T47D (cell line): ENCODE measurements around the gene AHDC1.
A peak's percentile ranks its signal among the peaks of the same experiment; 100 is the strongest.

Experiments used
- DNase-seq, 2 experiments: peaks; one replicate each; pipeline versions ENCODE4 v3.0.0 to v3.0.0-alpha.2; 2011 to 2012; ENCODE audit warnings: low read depth in 1 of 2, low spot score in 1 of 2
- JUND ChIP-seq: IDR thresholded peaks from 2 replicates; pipeline ENCODE4 v1.6.1; 2012; ENCODE audit warnings: low read depth
- in situ Hi-C: cut with HindIII; loops from 2 replicates; pipeline ENCODE4 v1.10.0; 2016; ENCODE audit warnings: low sequenced_read_pairs, low pct_unique_long_range_greater_than_20kb

AHDC1 gene

DNA sequence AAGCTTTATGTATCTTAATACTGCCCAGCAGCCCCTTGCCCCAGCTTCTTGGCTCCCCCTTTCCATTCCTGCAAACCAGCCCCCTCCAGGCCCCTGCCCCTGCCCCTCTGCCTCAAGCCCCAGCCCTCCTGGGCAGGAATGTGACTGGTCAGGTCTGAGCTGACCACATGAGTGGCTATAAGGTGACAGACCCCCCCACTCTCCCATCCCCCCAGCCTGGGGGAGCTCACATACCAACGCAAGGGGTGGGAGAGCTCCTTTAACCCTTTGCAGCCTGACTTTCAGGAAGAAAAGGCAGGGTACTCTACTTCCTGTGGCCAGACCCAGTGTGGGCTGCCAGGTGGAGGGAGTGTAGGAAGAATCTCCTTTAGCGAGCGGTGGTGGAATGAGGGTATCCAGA is 33.2 kb downstream of the AHDC1 start:
- in situ Hi-C loops, result no loop called here
- DNase-seq, result no peak
- TF ChIP-seq JUND, result no peak

GRCh38 chr1:27570356-27570755 is 33.6 kb downstream of the AHDC1 start:
- in situ Hi-C loops, result no loop called here
- no peak for TF ChIP-seq JUND
- no peak for DNase-seq

GRCh38 chr1:27569506-27570291 is 34.2 kb downstream of the AHDC1 start:
- in situ Hi-C loops, result no loop called here
- DNase-seq, result no peak
- TF ChIP-seq JUND, result no peak

GRCh38 chr1:27569088-27569460 is 34.9 kb downstream of the AHDC1 start:
- DNase-seq, result no peak
- TF ChIP-seq JUND, result no peak
- in situ Hi-C loops, result no loop called here

DNA sequence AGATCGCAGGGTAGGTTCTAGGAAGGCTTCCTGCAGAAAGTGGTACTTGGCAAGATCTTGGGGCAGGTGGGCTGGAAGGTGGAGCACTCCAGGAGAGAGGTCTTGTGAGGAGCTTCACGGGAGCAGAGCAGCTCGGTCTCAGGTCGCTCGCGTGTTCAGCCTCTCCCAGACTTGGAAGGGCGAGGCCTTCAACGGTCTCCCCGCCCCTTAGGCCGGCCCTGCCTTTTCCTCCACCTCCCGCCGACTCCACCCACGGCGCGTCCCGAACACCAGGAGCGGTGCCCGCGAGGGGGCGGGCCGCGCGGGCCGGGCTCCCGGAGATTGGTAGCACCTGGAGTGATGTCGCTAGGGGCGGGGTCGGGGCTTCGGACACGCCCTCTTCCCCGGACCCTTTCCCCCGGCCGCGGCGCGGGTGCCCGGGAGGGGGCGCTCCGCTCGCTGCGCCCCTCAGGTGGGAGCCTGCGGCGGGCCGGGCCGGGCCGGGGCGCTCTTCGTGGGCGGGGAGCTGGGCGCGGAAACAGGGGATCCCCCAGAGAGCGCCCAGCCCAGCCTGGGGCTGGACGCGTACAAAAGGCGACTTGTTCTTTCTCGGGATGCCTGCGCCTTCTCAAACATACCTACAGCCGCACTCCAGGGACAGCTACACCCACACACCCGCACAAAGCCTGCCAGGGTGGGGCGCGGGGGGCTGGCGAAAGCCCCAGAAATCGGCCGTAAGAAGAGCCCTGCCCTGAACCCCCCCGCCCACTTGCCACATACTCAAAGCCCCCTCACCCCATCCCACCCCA is 35.5 kb downstream of the AHDC1 start:
- peak; percentile 90 to 97 for DNase-seq
- TF ChIP-seq JUND, result no peak
- in situ Hi-C loops, result no loop called here

- DNase-seq, result no peak
- no peak for TF ChIP-seq JUND
- in situ Hi-C loops, result no loop called here
Observed at GRCh38 chr1:27567971-27568299, 36.0 kb downstream of the AHDC1 start.

DNA sequence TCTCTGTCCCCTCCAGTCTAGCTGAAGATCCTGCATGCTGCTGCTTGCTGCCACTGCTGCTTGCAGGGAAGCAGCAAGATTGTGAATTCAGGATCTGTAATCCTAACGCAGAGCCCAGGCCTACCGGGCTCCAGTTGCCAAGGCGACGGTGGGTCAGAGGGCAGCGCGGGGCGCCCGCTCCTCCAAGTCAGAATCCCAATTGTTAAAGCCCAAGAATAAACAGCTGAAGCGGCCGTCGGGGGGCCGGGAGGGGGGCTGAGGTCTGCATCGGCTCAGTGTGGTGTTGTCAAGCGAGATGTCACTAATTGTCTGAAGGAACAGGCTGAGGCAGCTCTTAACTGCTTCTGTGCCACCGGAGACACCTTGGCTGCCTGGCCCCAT is 36.8 kb downstream of the AHDC1 start:
- DNase-seq, result no peak
- in situ Hi-C loops, result no loop called here
- TF ChIP-seq JUND, result no peak

- TF ChIP-seq JUND, result no peak
- no peak for DNase-seq
- in situ Hi-C loops, result no loop called here
Observed at GRCh38 chr1:27566462-27567145, 37.3 kb downstream of the AHDC1 start.

GRCh38 chr1:27564710-27565649 is 39.0 kb downstream of the AHDC1 start:
- no peak for DNase-seq
- no peak for TF ChIP-seq JUND
- in situ Hi-C loops, result no loop called here

DNA sequence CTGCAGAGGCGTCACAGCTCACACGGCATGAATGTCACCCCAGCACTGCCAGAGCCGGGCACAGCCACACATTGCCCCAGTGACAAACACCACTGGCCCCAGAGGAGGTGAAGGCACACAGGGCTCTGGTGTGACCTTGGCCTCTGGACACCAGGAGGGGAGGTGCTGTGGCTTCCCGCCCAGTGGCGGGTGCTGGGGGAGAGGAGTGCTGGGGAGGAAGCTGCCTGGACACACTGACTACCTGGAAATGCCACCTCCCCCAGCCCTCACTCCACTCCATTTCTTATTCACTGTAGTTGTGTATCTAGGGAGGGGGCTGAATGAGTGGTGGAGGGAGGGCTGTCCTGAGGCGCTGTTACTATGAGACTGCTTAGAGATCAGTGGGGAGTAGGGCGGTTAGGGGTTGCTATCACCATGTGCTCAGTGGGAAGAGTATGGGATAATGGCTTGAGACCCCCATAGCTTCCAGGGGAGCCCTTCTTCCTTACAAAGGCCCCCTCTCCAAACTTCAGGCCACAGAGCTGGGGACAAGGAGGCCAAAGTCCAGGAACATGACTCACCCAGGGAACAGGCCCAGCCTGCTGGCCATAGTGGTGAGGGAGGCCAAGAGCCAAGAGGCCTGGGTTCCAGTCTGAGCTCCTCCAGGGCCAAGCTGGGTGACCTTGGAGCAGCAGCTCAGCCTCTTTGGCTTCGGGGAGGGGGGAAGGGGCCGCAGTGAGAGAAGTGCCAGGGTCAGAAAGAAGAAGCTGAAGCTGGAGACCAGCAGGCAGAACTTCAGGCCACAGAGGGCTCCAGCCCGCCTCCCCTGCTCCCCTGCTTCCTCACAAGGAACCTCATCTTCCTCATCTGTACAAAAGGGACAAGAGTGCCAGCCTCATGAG is 40.1 kb downstream of the AHDC1 start:
- DNase-seq, result peak in 1 of 2 experiments; percentile 68
- in situ Hi-C loops, result no loop called here

DNA sequence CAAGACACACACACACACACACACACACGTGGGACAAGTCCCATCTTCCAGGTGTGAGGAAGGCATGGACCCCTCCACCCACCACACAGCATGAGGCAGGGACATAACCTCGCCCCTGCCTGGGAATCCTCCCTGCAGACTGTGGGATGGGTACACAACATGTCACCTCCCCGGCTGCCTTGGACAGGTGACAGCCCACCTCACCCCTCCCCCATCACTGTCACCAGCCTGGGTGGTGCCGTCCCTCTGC is 40.7 kb downstream of the AHDC1 start:
- no peak for TF ChIP-seq JUND
- in situ Hi-C loops, result no loop called here
- no peak for DNase-seq

More for the DNA sequence above, 40.1 kb downstream of the AHDC1 start:
- TF ChIP-seq JUND, result no peak
